ENCODE measurements around the gene BLOC1S3. TPM values are rescaled to one million over a fixed set of nuclear protein-coding genes. Genes with fewer than 3 reads are reported as not detected.

Gene BLOC1S3
- 10 to 100 TPM; 12.3 to 15.5 (median 14.5) TPM for total RNA-seq

GRCh38 chr19:45178262-45179071, at the start of gene BLOC1S3:
Gene BLOC1S3 (plus strand): TSS chr19:45178784. CDS start chr19:45179297, 513 bp downstream.
- H3K27me3 Mint-ChIP-seq (ENCODE audit: low read depth), result no peaks in the 10 kb centered on the region
- peak; percentile 87 to 89 for ATAC-seq
- H3K36me3 Mint-ChIP-seq (ENCODE audit: insufficient read depth), result peaks cover 6% of the 10 kb centered on the region
- peaks cover 44% of the 10 kb centered on the region for H3K4me1 Mint-ChIP-seq (ENCODE audit: low read depth)
- H3K4me3 Mint-ChIP-seq, result peak within 1 kb of the TSS; percentile 85
- no peaks in the 10 kb centered on the region for H3K9me3 Mint-ChIP-seq
- peak; percentile 100 for DNase-seq

- H3K36me3 Mint-ChIP-seq (ENCODE audit: insufficient read depth), result no peaks in the 10 kb centered on the region
- no peaks in the 10 kb centered on the region for H3K27me3 Mint-ChIP-seq (ENCODE audit: low read depth)
- no peaks in the 10 kb centered on the region for H3K9me3 Mint-ChIP-seq
- no peak for DNase-seq
- ATAC-seq, result no peak
- H3K4me3 Mint-ChIP-seq, result no peak overlapping the region
- peaks cover 16% of the 10 kb centered on the region for H3K4me1 Mint-ChIP-seq (ENCODE audit: low read depth)
Measured at GRCh38 chr19:45128806-45129205, 49.8 kb upstream of the BLOC1S3 start.

GRCh38 chr19:45130236-45130635, 48.3 kb upstream of the BLOC1S3 start:
- H3K27me3 Mint-ChIP-seq (ENCODE audit: low read depth), result no peaks in the 10 kb centered on the region

DNA sequence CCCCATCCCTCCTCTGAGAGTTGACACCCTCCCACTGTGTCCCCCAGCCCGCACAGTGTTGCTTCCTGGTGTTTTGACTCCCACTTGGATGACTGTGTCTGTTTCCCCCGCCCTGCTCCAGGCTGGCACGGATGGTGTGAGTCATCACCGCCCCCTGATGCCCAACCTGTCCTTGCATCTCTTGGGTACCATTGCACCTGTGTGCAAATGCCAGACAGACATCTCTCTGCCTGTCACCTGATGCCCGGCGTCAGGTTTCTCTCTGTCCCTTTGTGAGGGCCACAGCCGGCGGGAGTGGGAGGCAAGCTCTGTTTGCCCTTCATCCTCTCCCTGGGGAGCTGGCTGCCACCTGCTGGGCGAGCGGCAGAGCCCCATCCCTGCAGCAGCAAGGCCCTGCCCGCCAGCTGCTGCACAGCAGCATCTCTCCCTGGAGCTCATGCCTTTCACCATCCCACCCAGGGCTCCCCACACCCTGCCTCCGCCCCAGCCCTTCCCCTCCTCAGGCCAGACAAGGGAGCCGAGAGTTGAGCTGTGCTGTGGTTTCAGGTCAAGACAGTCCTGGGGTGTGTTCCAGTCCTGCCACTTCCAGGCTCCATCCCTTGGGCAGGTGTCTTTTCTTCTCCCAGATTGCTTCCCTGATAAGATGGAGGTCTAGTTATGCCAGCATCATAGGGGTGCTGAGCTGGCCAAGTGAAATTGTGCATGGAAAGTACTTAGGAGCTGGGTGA, 47.5 kb upstream of the BLOC1S3 start:
- ATAC-seq, result peak in 1 of 2 donors; percentile 21
- H3K36me3 Mint-ChIP-seq (ENCODE audit: insufficient read depth), result peaks cover 3% of the 10 kb centered on the region
- H3K4me3 Mint-ChIP-seq, result no peak overlapping the region
- peak; percentile 26 for DNase-seq
- H3K4me1 Mint-ChIP-seq (ENCODE audit: low read depth), result peaks cover 13% of the 10 kb centered on the region
- H3K27me3 Mint-ChIP-seq (ENCODE audit: low read depth), result no peaks in the 10 kb centered on the region
- H3K9me3 Mint-ChIP-seq, result no peaks in the 10 kb centered on the region

More at GRCh38 chr19:45130236-45130635, 48.3 kb upstream of the BLOC1S3 start:
- no peaks in the 10 kb centered on the region for H3K9me3 Mint-ChIP-seq
- no peak overlapping the region for H3K4me3 Mint-ChIP-seq
- peaks cover 3% of the 10 kb centered on the region for H3K36me3 Mint-ChIP-seq (ENCODE audit: insufficient read depth)
- no peak for ATAC-seq
- no peak for DNase-seq
- peaks cover 19% of the 10 kb centered on the region for H3K4me1 Mint-ChIP-seq (ENCODE audit: low read depth)

GRCh38 chr19:45133661-45134060, 44.9 kb upstream of the BLOC1S3 start:
- ATAC-seq (no peak), DNase-seq (no peak)
- no peaks in the 10 kb centered on the region for H3K27me3 Mint-ChIP-seq (ENCODE audit: low read depth)
- H3K4me3 Mint-ChIP-seq, result no peak overlapping the region
- H3K4me1 Mint-ChIP-seq (ENCODE audit: low read depth), result peaks cover 12% of the 10 kb centered on the region
- no peaks in the 10 kb centered on the region for H3K9me3 Mint-ChIP-seq
- H3K36me3 Mint-ChIP-seq (ENCODE audit: insufficient read depth), result peaks cover 3% of the 10 kb centered on the region

GRCh38 chr19:45135176-45135885, 43.3 kb upstream of the BLOC1S3 start:
- no peak for ATAC-seq

GRCh38 chr19:45136507-45137178, 41.9 kb upstream of the BLOC1S3 start:
- H3K27me3 Mint-ChIP-seq (ENCODE audit: low read depth), result no peaks in the 10 kb centered on the region
- H3K9me3 Mint-ChIP-seq, result no peaks in the 10 kb centered on the region
- H3K4me3 Mint-ChIP-seq, result no peak overlapping the region
- no peak for DNase-seq
- no peak for ATAC-seq
- H3K4me1 Mint-ChIP-seq (ENCODE audit: low read depth), result peaks cover 9% of the 10 kb centered on the region
- H3K36me3 Mint-ChIP-seq (ENCODE audit: insufficient read depth), result peaks cover 5% of the 10 kb centered on the region

More at GRCh38 chr19:45135176-45135885, 43.3 kb upstream of the BLOC1S3 start:
- no peak for DNase-seq
- peaks cover 12% of the 10 kb centered on the region for H3K4me1 Mint-ChIP-seq (ENCODE audit: low read depth)
- no peaks in the 10 kb centered on the region for H3K27me3 Mint-ChIP-seq (ENCODE audit: low read depth)
- no peak overlapping the region for H3K4me3 Mint-ChIP-seq
- no peaks in the 10 kb centered on the region for H3K9me3 Mint-ChIP-seq
- peaks cover 3% of the 10 kb centered on the region for H3K36me3 Mint-ChIP-seq (ENCODE audit: insufficient read depth)

- H3K4me1 Mint-ChIP-seq (ENCODE audit: low read depth), result peaks cover 9% of the 10 kb centered on the region
- H3K36me3 Mint-ChIP-seq (ENCODE audit: insufficient read depth), result peaks cover 5% of the 10 kb centered on the region
- no peaks in the 10 kb centered on the region for H3K9me3 Mint-ChIP-seq
- DNase-seq, result no peak
- no peaks in the 10 kb centered on the region for H3K27me3 Mint-ChIP-seq (ENCODE audit: low read depth)
- ATAC-seq, result no peak
- H3K4me3 Mint-ChIP-seq, result no peak overlapping the region
Measured at GRCh38 chr19:45137179-45137761, 41.3 kb upstream of the BLOC1S3 start.

- peaks cover 9% of the 10 kb centered on the region for H3K4me1 Mint-ChIP-seq (ENCODE audit: low read depth)
- no peak for ATAC-seq
- H3K9me3 Mint-ChIP-seq, result no peaks in the 10 kb centered on the region
Measured at GRCh38 chr19:45138303-45138751, 40.3 kb upstream of the BLOC1S3 start.

GRCh38 chr19:45139286-45140143, 39.1 kb upstream of the BLOC1S3 start:
- Mint-ChIP-seq H3K9me3 (no peaks in the 10 kb centered on the region), H3K27me3 (ENCODE audit: low read depth) (no peaks in the 10 kb centered on the region), H3K4me1 (ENCODE audit: low read depth) (no peaks in the 10 kb centered on the region), H3K4me3 (no peak overlapping the region), H3K36me3 (ENCODE audit: insufficient read depth) (peaks cover 11% of the 10 kb centered on the region)
- ATAC-seq (no peak), DNase-seq (no peak)

More at GRCh38 chr19:45138303-45138751, 40.3 kb upstream of the BLOC1S3 start:
- no peaks in the 10 kb centered on the region for H3K27me3 Mint-ChIP-seq (ENCODE audit: low read depth)
- H3K36me3 Mint-ChIP-seq (ENCODE audit: insufficient read depth), result peaks cover 14% of the 10 kb centered on the region
- H3K4me3 Mint-ChIP-seq, result no peak overlapping the region
- DNase-seq, result no peak

- Mint-ChIP-seq H3K36me3 (ENCODE audit: insufficient read depth) (peaks cover 11% of the 10 kb centered on the region), H3K27me3 (ENCODE audit: low read depth) (no peaks in the 10 kb centered on the region), H3K4me3 (no peak overlapping the region), H3K4me1 (ENCODE audit: low read depth) (no peaks in the 10 kb centered on the region), H3K9me3 (no peaks in the 10 kb centered on the region)
- ATAC-seq, result no peak
- DNase-seq, result no peak
Measured at GRCh38 chr19:45140144-45140503, 38.5 kb upstream of the BLOC1S3 start.

DNA sequence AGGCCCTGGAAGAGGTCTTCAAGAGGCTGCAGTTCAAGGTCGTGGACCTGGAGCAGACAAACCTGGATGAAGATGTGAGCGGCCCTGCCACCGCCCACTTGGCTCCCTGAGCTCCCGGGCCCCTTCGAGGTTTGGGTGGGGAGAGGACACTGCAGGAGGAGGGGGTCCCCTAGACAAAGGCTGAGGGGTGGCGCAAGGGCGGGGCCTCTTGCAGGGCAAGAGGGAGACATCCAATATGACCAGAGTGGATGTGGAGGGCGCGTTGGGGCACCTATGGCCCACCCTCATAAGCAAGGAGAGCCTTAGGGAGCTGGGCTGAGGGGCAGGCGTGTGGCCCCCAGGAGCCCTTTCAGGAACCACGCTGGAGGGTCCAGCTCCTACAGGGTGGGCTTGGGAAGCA, 38.1 kb upstream of the BLOC1S3 start:
- no peaks in the 10 kb centered on the region for H3K9me3 Mint-ChIP-seq
- H3K4me3 Mint-ChIP-seq, result no peak overlapping the region

More for the DNA sequence above, 38.1 kb upstream of the BLOC1S3 start:
- no peak for DNase-seq
- no peak for ATAC-seq
- Mint-ChIP-seq H3K36me3 (ENCODE audit: insufficient read depth) (peaks cover 11% of the 10 kb centered on the region), H3K27me3 (ENCODE audit: low read depth) (no peaks in the 10 kb centered on the region), H3K4me1 (ENCODE audit: low read depth) (no peaks in the 10 kb centered on the region)
